Calu3 (cell line): ENCODE results near the gene HEXA. TPM values are rescaled to one million over a fixed set of nuclear protein-coding genes. Genes with fewer than 3 reads are reported as not detected.
"Not testable (repeated sequence)": the region's sequence is repeated elsewhere in the genome, so short reads cannot be mapped to it uniquely, and the experiment has no call there.

ENCODE experiments used
- Bru-seq: library from RNA; stranded (reverse); fragments of 400-500 nt; gene quantifications from one replicate; lab custom pipeline; 2021; lab: Mats Ljungman, UMichigan
- BruChase-seq, 2 experiments: library from RNA; stranded (reverse); fragments of 400-500 nt; gene quantifications; one replicate each; lab custom pipeline; 2021; lab: Mats Ljungman, UMichigan
- BruUV-seq: library from RNA; stranded (reverse); fragments of 400-500 nt; replicated peaks from 2 replicates; lab custom pipeline; 2021; lab: Mats Ljungman, UMichigan
- CTCF ChIA-PET: fragments of 300-600 bp; sonication (Branson Sonifier 250); formaldehyde crosslinking; loops from one replicate; lab custom pipeline; 2022; ENCODE audit warnings: antibody characterized with exemption; lab: Charles Lee
- DNase-seq: peaks from one replicate; pipeline ENCODE4 v3.0.0; 2022
- H3K27ac Mint-ChIP-seq: one replicate; pipeline ENCODE4 v1.8.0; 2022; ENCODE audit warnings: mixed read lengths; ENCODE audit not compliant: unreplicated experiment
- H3K27me3 Mint-ChIP-seq: one replicate; pipeline ENCODE4 v1.8.0; 2022; ENCODE audit warnings: mixed read lengths; ENCODE audit not compliant: unreplicated experiment
- H3K36me3 Mint-ChIP-seq: one replicate; pipeline ENCODE4 v1.8.0; 2022; ENCODE audit warnings: mild to moderate bottlenecking, moderate library complexity, mixed read lengths; ENCODE audit not compliant: insufficient read depth, unreplicated experiment
- H3K4me1 Mint-ChIP-seq: one replicate; pipeline ENCODE4 v1.8.0; 2022; ENCODE audit warnings: mild to moderate bottlenecking, low read depth, mixed read lengths; ENCODE audit not compliant: unreplicated experiment
- H3K4me3 Mint-ChIP-seq: one replicate; pipeline ENCODE4 v1.8.0; 2022; ENCODE audit warnings: mild to moderate bottlenecking, low read depth, moderate library complexity, mixed read lengths; ENCODE audit not compliant: unreplicated experiment
- H3K9me3 Mint-ChIP-seq: one replicate; pipeline ENCODE4 v1.8.0; 2022; ENCODE audit warnings: low read depth, mixed read lengths; ENCODE audit not compliant: unreplicated experiment
- CTCF ChIP-seq: fragments of 200-600 bp; IDR thresholded peaks from one replicate; pipeline ENCODE4 v1.8.0; 2022; ENCODE audit warnings: antibody characterized with exemption; ENCODE audit not compliant: unreplicated experiment
- intact Hi-C: fragments of 100-400 bp; cut with micrococcal nuclease; formaldehyde crosslinking; loops from one replicate; pipeline ENCODE4 v1.10.0; 2022; ENCODE audit not compliant: unreplicated experiment
- long read RNA-seq: library from polyadenylated mRNA; stranded (forward); transcript quantifications from one replicate; pipeline ENCODE4 v2.0.0, GENCODE V29; 2022
- total RNA-seq: library from RNA; stranded (reverse); gene quantifications from 2 replicates; pipeline ENCODE4 v1.2.3, GENCODE V29; 2022

Gene HEXA
- total RNA-seq (129 and 145 TPM in 2 replicates), Bru-seq, nascent RNA (percentile 82 among the genes with signal in this experiment), BruChase-seq, experiment 1, labeled RNA remaining after a 6-hour chase (percentile 93 among the genes with signal in this experiment), BruChase-seq, experiment 2, labeled RNA remaining after a 2-hour chase (percentile 90 among the genes with signal in this experiment)
- long read RNA-seq, full-length matches to known transcripts, result 198 of 225 reads
- long read RNA-seq, partial matches to known transcripts, result 5 of 225 reads
- long read RNA-seq, other reads (novel, unspliced or antisense), result 22 of 225 reads

GRCh38 chr15:72375846-72376581 lies at the start of gene HEXA:
Gene HEXA (minus strand): TSS chr15:72376014. CDS start chr15:72375972, 42 bp downstream.
- DNase-seq, result peak; percentile 99
- Mint-ChIP-seq H3K36me3 (peaks cover 22% of the 10 kb centered on the region), H3K9me3 (no peaks in the 10 kb centered on the region), H3K4me3 (peak within 1 kb of the TSS; percentile 85), H3K27me3 (peaks cover 18% of the 10 kb centered on the region), H3K27ac (peak within 1 kb of the TSS; percentile 90), H3K4me1 (peaks cover 24% of the 10 kb centered on the region)
- intact Hi-C loops, result loop anchor here (5.0 kb wide), 1 partner anchor 86 kb away; no protein-coding TSS in a partner anchor
- CTCF ChIA-PET, result interaction anchor here (0.5 to 1.1 kb wide), 2 partner anchors 8 to 223 kb away, joined by 3 to 7 read pairs; no protein-coding TSS in a partner anchor
- TSS peak; percentile 93 for BruUV-seq
- no peak for TF ChIP-seq CTCF

GRCh38 chr15:72423256-72423655 lies 47.4 kb upstream of the HEXA start:
- BruUV-seq, result no TSS peak
- H3K27ac Mint-ChIP-seq, result no peak overlapping the region
- CTCF ChIA-PET, result no interaction called here
- no peak overlapping the region for H3K4me3 Mint-ChIP-seq
- no peak for TF ChIP-seq CTCF
- DNase-seq, result no peak
- no peaks in the 10 kb centered on the region for H3K36me3 Mint-ChIP-seq
- peaks cover 81% of the 10 kb centered on the region for H3K27me3 Mint-ChIP-seq
- H3K4me1 Mint-ChIP-seq, result no peaks in the 10 kb centered on the region
- peaks cover 9% of the 10 kb centered on the region for H3K9me3 Mint-ChIP-seq
- intact Hi-C loops, result no loop called here

- intact Hi-C loops, result no loop called here
- Mint-ChIP-seq H3K27ac (no peak overlapping the region), H3K27me3 (peaks cover 76% of the 10 kb centered on the region), H3K4me3 (no peak overlapping the region), H3K9me3 (peaks cover 5% of the 10 kb centered on the region), H3K4me1 (no peaks in the 10 kb centered on the region), H3K36me3 (no peaks in the 10 kb centered on the region)
- TF ChIP-seq CTCF, result no peak
- no peak for DNase-seq
- CTCF ChIA-PET, result no interaction called here
- no TSS peak for BruUV-seq
Measured at GRCh38 chr15:72421484-72421883, 45.7 kb upstream of the HEXA start.

- H3K27me3 Mint-ChIP-seq, result peaks cover 70% of the 10 kb centered on the region
- peaks cover 3% of the 10 kb centered on the region for H3K9me3 Mint-ChIP-seq
- no peak for TF ChIP-seq CTCF
- intact Hi-C loops, result no loop called here
- CTCF ChIA-PET, result no interaction called here
- BruUV-seq, result no TSS peak
- DNase-seq, result no peak
- H3K4me1 Mint-ChIP-seq, result no peaks in the 10 kb centered on the region
- no peak overlapping the region for H3K4me3 Mint-ChIP-seq
- no peaks in the 10 kb centered on the region for H3K36me3 Mint-ChIP-seq
- H3K27ac Mint-ChIP-seq, result no peak overlapping the region
Measured at GRCh38 chr15:72420576-72420975, 44.8 kb upstream of the HEXA start.

- CTCF ChIA-PET, result interaction anchor here (0.6 to 1.2 kb wide), 3 partner anchors 22 to 94 kb away, joined by 5 to 9 read pairs (median 9); no protein-coding TSS in a partner anchor
- not testable (repeated sequence) for BruUV-seq
Measured at GRCh38 chr15:72419768-72420167, 44.0 kb upstream of the HEXA start.

More at GRCh38 chr15:72419768-72420167, 44.0 kb upstream of the HEXA start:
- H3K4me1 Mint-ChIP-seq, H3K4me3 Mint-ChIP-seq, DNase-seq, H3K9me3 Mint-ChIP-seq, H3K36me3 Mint-ChIP-seq, intact Hi-C loops, H3K27ac Mint-ChIP-seq: not testable (repeated sequence)
- peaks cover 70% of the 10 kb centered on the region for H3K27me3 Mint-ChIP-seq
